ENCODE data around the gene CUX1. TPM values are rescaled to one million over a fixed set of nuclear protein-coding genes. Genes with fewer than 3 reads are reported as not detected.

The CUX1 gene
- total RNA-seq, 1 experiment from 2014 or later: 53.5 TPM

GRCh38 chr7:102103027-102103372 lies 285.6 kb downstream of the CUX1 start:
- TF ChIP-seq, protein P1, sequence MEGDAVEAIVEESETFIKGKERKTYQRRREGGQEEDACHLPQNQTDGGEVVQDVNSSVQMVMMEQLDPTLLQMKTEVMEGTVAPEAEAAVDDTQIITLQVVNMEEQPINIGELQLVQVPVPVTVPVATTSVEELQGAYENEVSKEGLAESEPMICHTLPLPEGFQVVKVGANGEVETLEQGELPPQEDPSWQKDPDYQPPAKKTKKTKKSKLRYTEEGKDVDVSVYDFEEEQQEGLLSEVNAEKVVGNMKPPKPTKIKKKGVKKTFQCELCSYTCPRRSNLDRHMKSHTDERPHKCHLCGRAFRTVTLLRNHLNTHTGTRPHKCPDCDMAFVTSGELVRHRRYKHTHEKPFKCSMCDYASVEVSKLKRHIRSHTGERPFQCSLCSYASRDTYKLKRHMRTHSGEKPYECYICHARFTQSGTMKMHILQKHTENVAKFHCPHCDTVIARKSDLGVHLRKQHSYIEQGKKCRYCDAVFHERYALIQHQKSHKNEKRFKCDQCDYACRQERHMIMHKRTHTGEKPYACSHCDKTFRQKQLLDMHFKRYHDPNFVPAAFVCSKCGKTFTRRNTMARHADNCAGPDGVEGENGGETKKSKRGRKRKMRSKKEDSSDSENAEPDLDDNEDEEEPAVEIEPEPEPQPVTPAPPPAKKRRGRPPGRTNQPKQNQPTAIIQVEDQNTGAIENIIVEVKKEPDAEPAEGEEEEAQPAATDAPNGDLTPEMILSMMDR (conservative IDR thresholded peaks at IDR 0.05): no peak
- no peak overlapping the region for H2BK20ac ChIP-seq (ENCODE audit: low read depth, low read length, poor library complexity, severe bottlenecking)
- H4K20me1 ChIP-seq (ENCODE audit: control insufficient read depth, insufficient read depth, insufficient read length): no peaks in the 10 kb centered on the region
- H3K23ac ChIP-seq (ENCODE audit: insufficient read length, low read depth, low read length): no peak overlapping the region
- H3K79me2 ChIP-seq (ENCODE audit: insufficient read depth, low read length): no peaks in the 10 kb centered on the region
- H2BK15ac ChIP-seq (ENCODE audit: low read depth, low read length): no peak overlapping the region
- H2BK5ac ChIP-seq (ENCODE audit: insufficient read length, low read length): no peak overlapping the region
- H3K4me2 ChIP-seq (ENCODE audit: insufficient read depth, insufficient read length, low read length): no peak overlapping the region
- H3K9me3 Mint-ChIP-seq: no peaks in the 10 kb centered on the region; a peak in 1 of 5 replicates
- no peak overlapping the region for H4K8ac ChIP-seq (replicated peaks; ENCODE audit: insufficient read length, low read depth, low read length)
- no peak overlapping the region for H3K4ac ChIP-seq (ENCODE audit: low read depth, low read length)
- H3K27me3 ChIP-seq (ENCODE audit: insufficient read depth, low read length): no peaks in the 10 kb centered on the region
- H3K4me1 ChIP-seq (ENCODE audit: insufficient read depth, low read length): no peaks in the 10 kb centered on the region
- H4K5ac ChIP-seq (ENCODE audit: insufficient read length, low read depth, low read length): no peak overlapping the region
- H2BK12ac ChIP-seq (ENCODE audit: insufficient read length, low read depth, low read length): no peak overlapping the region
- H2AK5ac ChIP-seq (ENCODE audit: insufficient read length, low read length): no peak overlapping the region
- H2BK120ac ChIP-seq (ENCODE audit: low read depth, low read length, poor library complexity, severe bottlenecking): no peak overlapping the region
- H3K23me2 ChIP-seq (ENCODE audit: insufficient read length, low read depth, low read length, poor library complexity, severe bottlenecking): no peaks in the 10 kb centered on the region
- no peak overlapping the region for H2AFZ ChIP-seq (ENCODE audit: low read length)
- no CpG with 5 or more reads among the region's 5 CpGs for whole genome bisulfite sequencing (ENCODE audit: extremely low coverage, insufficient read length, low lambda C conversion rate)
- peaks cover 21 to 63% (median 24%) of the 10 kb centered on the region in 3 experiments; a peak in 6 of 7 replicates for H3K36me3 Mint-ChIP-seq (ENCODE audit: insufficient read depth in 1 of 3, low read depth in 3 of 3)
- no peak overlapping the region for H3K27ac ChIP-seq (ENCODE audit: insufficient read length, low read depth, low read length)
- H3K4me1 Mint-ChIP-seq: peaks cover 5 to 8% of the 10 kb centered on the region in 2 experiments; a peak in 3 of 4 replicates
- no peak overlapping the region for H4K91ac ChIP-seq (ENCODE audit: insufficient read length, low read depth, low read length)
- H3K14ac ChIP-seq (ENCODE audit: insufficient read depth, low read length): no peak overlapping the region
- no peak overlapping the region for H3K9ac ChIP-seq (ENCODE audit: extremely low read depth, insufficient read length, low read length)
- no peak overlapping the region for H3T11ph ChIP-seq (ENCODE audit: low read length)
- no peaks in the 10 kb centered on the region for H3K79me1 ChIP-seq (ENCODE audit: insufficient read depth, low read depth, low read length, poor library complexity, severe bottlenecking)
- H3K27me3 Mint-ChIP-seq (ENCODE audit: low read depth): no peaks in the 10 kb centered on the region; the same call in 1 of the 2 replicates
- no peaks in the 10 kb centered on the region for H3K9me3 ChIP-seq (ENCODE audit: control insufficient read depth, low read depth, low read length)
- DNase-seq: no peak
- peak overlapping the region; percentile 8 to 67 (median 55); a peak in 4 of 7 replicates for H3K27ac Mint-ChIP-seq
- no peak overlapping the region for H3K18ac ChIP-seq (ENCODE audit: insufficient read length, low read depth, low read length)
- no peak overlapping the region for H3K56ac ChIP-seq (ENCODE audit: insufficient read length, low read depth, low read length)
- no peak overlapping the region for H3K4me3 Mint-ChIP-seq

Data from H9 (cell line).